Measurements from ENCODE around the gene NEK11. TPM values are rescaled to one million over a fixed set of nuclear protein-coding genes. Genes with fewer than 3 reads are reported as not detected.

Gene NEK11
- total and polyA plus RNA-seq, 2 donors (not counting 3 experiments of a cell fraction or from before 2014, with no cell fraction given): 1.7 to 4.3 TPM

- ChIA-PET CTCF (no interaction called here), POLR2A (no interaction called here)
- Histone ChIP-seq H3K36me3 (ENCODE audit: control insufficient read depth in 2 of 2, extremely low read depth in 1 of 2, insufficient read depth in 2 of 2, low read length in 2 of 2) (no peaks in the 10 kb centered on the region), H3K79me2 (ENCODE audit: control insufficient read depth, insufficient read depth, low read length) (no peaks in the 10 kb centered on the region), H3K27ac (ENCODE audit: insufficient read depth, low read depth, low read length) (no peak overlapping the region), H3K27me3 (ENCODE audit: control insufficient read depth in 2 of 2, insufficient read depth in 2 of 2, low read length in 2 of 2) (peaks cover 0 to 2% of the 10 kb centered on the region in 2 experiments), H3K9ac (replicated peaks; ENCODE audit: extremely low read depth, insufficient read depth, low read length) (no peak overlapping the region), H3K4me1 (ENCODE audit: control insufficient read depth, extremely low read depth, insufficient read depth, low read length) (no peaks in the 10 kb centered on the region), H4K20me1 (replicated peaks; ENCODE audit: control insufficient read depth, extremely low read depth, insufficient read depth, low read length) (no peaks in the 10 kb centered on the region), H3K9me1 (replicated peaks; ENCODE audit: control insufficient read depth, extremely low read depth, insufficient read depth, low read length) (no peaks in the 10 kb centered on the region), H3K4me3 (replicated peaks in 1 of 3; ENCODE audit: insufficient read depth in 1 of 3, low read depth in 1 of 3, low read length in 3 of 3) (no peak overlapping the region), H3K9me3 (replicated peaks; ENCODE audit: control insufficient read depth, insufficient read depth, low read length) (no peaks in the 10 kb centered on the region), H3K4me2 (ENCODE audit: insufficient read depth, low read length) (no peak overlapping the region), H2AFZ (ENCODE audit: low read depth, low read length) (no peak overlapping the region)
- intact Hi-C loops (cut with micrococcal nuclease): no loop called here
- dilution Hi-C loops (cut with MboI; ENCODE audit: extremely low pct_ligation_motif_present, low sequenced_read_pairs): no loop called here
- FAIRE-seq (no peak), DNase-seq (ENCODE audit: low read depth, low spot score) (no peak)
- no peak for TF ChIP-seq GATA2 (IDR thresholded peaks at IDR 0.05; ENCODE audit: insufficient read depth, insufficient read length, low read depth, low read length)
- TF ChIP-seq MYC (IDR thresholded peaks at IDR 0.05; ENCODE audit: low read depth, low read length): no peak
- TF ChIP-seq MAX (IDR thresholded peaks at IDR 0.05; ENCODE audit: insufficient read depth, insufficient read length): no peak
- no peak for TF ChIP-seq JUN (IDR thresholded peaks at IDR 0.05; ENCODE audit: borderline replicate concordance, insufficient read depth, insufficient read length, low read depth)
- no peak for TF ChIP-seq EZH2 (IDR thresholded peaks at IDR 0.05; ENCODE audit: borderline replicate concordance, low read depth, low read length, severe bottlenecking)
- no peak for TF ChIP-seq POLR2AphosphoS5 (IDR thresholded peaks at IDR 0.05; ENCODE audit: insufficient read depth, low read depth, low read length)
- TF ChIP-seq FOS (IDR thresholded peaks at IDR 0.05; ENCODE audit: borderline replicate concordance, insufficient read depth, low read length): no peak
- TF ChIP-seq, protein P1, sequence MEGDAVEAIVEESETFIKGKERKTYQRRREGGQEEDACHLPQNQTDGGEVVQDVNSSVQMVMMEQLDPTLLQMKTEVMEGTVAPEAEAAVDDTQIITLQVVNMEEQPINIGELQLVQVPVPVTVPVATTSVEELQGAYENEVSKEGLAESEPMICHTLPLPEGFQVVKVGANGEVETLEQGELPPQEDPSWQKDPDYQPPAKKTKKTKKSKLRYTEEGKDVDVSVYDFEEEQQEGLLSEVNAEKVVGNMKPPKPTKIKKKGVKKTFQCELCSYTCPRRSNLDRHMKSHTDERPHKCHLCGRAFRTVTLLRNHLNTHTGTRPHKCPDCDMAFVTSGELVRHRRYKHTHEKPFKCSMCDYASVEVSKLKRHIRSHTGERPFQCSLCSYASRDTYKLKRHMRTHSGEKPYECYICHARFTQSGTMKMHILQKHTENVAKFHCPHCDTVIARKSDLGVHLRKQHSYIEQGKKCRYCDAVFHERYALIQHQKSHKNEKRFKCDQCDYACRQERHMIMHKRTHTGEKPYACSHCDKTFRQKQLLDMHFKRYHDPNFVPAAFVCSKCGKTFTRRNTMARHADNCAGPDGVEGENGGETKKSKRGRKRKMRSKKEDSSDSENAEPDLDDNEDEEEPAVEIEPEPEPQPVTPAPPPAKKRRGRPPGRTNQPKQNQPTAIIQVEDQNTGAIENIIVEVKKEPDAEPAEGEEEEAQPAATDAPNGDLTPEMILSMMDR (IDR thresholded peaks at IDR 0.05; ENCODE audit: extremely low read depth in 1 of 2, insufficient read depth in 1 of 2, low read depth in 1 of 2, low read length in 2 of 2): no peak
- no peak for TF ChIP-seq POLR2A (IDR thresholded peaks at IDR 0.05; ENCODE audit: low read depth, low read length)
- no TSS peak for BruUV-seq (replicated peaks)
Measured at GRCh38 chr3:131304890-131305289, 278.2 kb downstream of the NEK11 start.
